A673 (cell line): Measurements from ENCODE around the gene TMPRSS11F. TPM values are rescaled to one million over a fixed set of nuclear protein-coding genes. Genes with fewer than 3 reads are reported as not detected.

Source experiments
- BruUV-seq: library from RNA; stranded (reverse); fragments of 400-500 nt; replicated peaks from 2 replicates; lab custom pipeline; 2021; lab: Mats Ljungman, UMichigan
- CTCF ChIA-PET: fragments of 300-600 bp; sonication (Branson Sonifier 250); formaldehyde crosslinking; loops from one replicate; lab custom pipeline; 2022; ENCODE audit warnings: antibody characterized with exemption; lab: Charles Lee
- POLR2A ChIA-PET: fragments of 300-600 bp; sonication (Branson Sonifier 250); formaldehyde crosslinking; loops from one replicate; lab custom pipeline; 2022; ENCODE audit warnings: antibody characterized with exemption; ENCODE audit not compliant: low non-redundant PET; lab: Charles Lee
- DNase-seq: peaks from one replicate; pipeline ENCODE4 v3.0.0-alpha.2; 2015; ENCODE audit warnings: low spot score
- H3K27ac ChIP-seq: fragments of 200-600 bp; sonication (generic); 2 replicates; pipeline ENCODE4 v1.5.1; 2016; ENCODE audit warnings: mixed run types, low read depth, mild to moderate bottlenecking, mixed read lengths, antibody characterized with exemption, low read length; ENCODE audit not compliant: poor library complexity, severe bottlenecking
- H3K27me3 ChIP-seq: fragments of 200-600 bp; sonication (generic); replicated peaks from 2 replicates; pipeline ENCODE4 v1.6.1; 2017; ENCODE audit warnings: mixed run types, low read depth, mild to moderate bottlenecking, mixed read lengths, antibody characterized with exemption, low read length; ENCODE audit not compliant: insufficient read depth, poor library complexity
- H3K36me3 ChIP-seq: fragments of 200-600 bp; sonication (generic); 2 replicates; pipeline ENCODE4 v1.6.1; 2016; ENCODE audit warnings: mixed run types, mild to moderate bottlenecking, mixed read lengths, antibody characterized with exemption, low read length; ENCODE audit not compliant: insufficient read depth, poor library complexity, severe bottlenecking
- H3K4me1 ChIP-seq: fragments of 200-600 bp; sonication (generic); 2 replicates; pipeline ENCODE4 v1.6.1; 2017; ENCODE audit warnings: mixed run types, mild to moderate bottlenecking, mixed read lengths, antibody characterized with exemption, low read length; ENCODE audit not compliant: insufficient read depth, poor library complexity, severe bottlenecking
- H3K4me3 ChIP-seq: fragments of 200-600 bp; sonication (generic); 2 replicates; pipeline ENCODE4 v1.5.1; 2016; ENCODE audit warnings: low read depth, mixed run types, mild to moderate bottlenecking, mixed read lengths, low read length; ENCODE audit not compliant: poor library complexity, severe bottlenecking
- H3K9me3 ChIP-seq: fragments of 200-600 bp; sonication (generic); 2 replicates; pipeline ENCODE4 v1.6.1; 2016; ENCODE audit warnings: mixed run types, low read depth, mild to moderate bottlenecking, mixed read lengths, antibody characterized with exemption, low read length; ENCODE audit not compliant: poor library complexity, severe bottlenecking
- EZH2 ChIP-seq: fragments of 200-600 bp; sonication (generic); IDR thresholded peaks from 2 replicates; pipeline ENCODE4 v1.6.1; 2017; ENCODE audit warnings: borderline replicate concordance, low read depth, mild to moderate bottlenecking, mixed read lengths, antibody characterized with exemption, low read length; ENCODE audit not compliant: poor library complexity, severe bottlenecking
- intact Hi-C: fragments of 100-400 bp; cut with micrococcal nuclease; formaldehyde crosslinking; loops from one replicate; pipeline ENCODE4 v1.10.0; 2022; ENCODE audit not compliant: unreplicated experiment
- total RNA-seq: library from RNA; stranded (reverse); gene quantifications from 2 replicates; pipeline ENCODE4 v1.2.3, GENCODE V29; 2021
- TF ChIP-seq, protein P1 (sequence below): fragments of 300-800, 200-600 bp; sonication (generic); conservative IDR thresholded peaks from 2 replicates; pipeline ENCODE4 v1.5.1; 2017; ENCODE audit warnings: low read depth, mild to moderate bottlenecking, antibody characterized with exemption, low read length, moderate library complexity, mixed read lengths

The TMPRSS11F gene
- total RNA-seq, 1 experiment from 2014 or later = not detected

DNA sequence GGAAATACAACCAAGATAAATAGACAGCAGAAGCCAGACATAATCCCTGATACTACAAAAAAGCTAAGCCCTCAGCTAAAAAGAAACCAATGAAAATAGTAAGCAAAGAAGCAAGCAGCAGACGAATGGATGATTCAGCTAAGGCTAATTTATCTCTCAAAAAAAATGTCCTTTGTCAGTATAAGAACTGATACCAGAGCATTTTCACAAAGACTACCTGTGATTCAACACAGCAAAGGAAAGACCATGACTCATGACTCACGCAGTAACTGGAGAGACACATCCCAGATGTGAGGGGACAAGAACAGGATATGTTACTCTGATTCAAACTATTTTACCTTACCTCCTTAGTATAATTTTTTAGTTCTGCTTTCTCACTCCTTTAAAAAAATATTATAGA, 22.7 kb upstream of the TMPRSS11F start:
- BruUV-seq = no TSS peak
- TF ChIP-seq, protein P1, sequence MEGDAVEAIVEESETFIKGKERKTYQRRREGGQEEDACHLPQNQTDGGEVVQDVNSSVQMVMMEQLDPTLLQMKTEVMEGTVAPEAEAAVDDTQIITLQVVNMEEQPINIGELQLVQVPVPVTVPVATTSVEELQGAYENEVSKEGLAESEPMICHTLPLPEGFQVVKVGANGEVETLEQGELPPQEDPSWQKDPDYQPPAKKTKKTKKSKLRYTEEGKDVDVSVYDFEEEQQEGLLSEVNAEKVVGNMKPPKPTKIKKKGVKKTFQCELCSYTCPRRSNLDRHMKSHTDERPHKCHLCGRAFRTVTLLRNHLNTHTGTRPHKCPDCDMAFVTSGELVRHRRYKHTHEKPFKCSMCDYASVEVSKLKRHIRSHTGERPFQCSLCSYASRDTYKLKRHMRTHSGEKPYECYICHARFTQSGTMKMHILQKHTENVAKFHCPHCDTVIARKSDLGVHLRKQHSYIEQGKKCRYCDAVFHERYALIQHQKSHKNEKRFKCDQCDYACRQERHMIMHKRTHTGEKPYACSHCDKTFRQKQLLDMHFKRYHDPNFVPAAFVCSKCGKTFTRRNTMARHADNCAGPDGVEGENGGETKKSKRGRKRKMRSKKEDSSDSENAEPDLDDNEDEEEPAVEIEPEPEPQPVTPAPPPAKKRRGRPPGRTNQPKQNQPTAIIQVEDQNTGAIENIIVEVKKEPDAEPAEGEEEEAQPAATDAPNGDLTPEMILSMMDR = no peak
- TF ChIP-seq EZH2 = no peak
- POLR2A ChIA-PET = no interaction called here

DNA sequence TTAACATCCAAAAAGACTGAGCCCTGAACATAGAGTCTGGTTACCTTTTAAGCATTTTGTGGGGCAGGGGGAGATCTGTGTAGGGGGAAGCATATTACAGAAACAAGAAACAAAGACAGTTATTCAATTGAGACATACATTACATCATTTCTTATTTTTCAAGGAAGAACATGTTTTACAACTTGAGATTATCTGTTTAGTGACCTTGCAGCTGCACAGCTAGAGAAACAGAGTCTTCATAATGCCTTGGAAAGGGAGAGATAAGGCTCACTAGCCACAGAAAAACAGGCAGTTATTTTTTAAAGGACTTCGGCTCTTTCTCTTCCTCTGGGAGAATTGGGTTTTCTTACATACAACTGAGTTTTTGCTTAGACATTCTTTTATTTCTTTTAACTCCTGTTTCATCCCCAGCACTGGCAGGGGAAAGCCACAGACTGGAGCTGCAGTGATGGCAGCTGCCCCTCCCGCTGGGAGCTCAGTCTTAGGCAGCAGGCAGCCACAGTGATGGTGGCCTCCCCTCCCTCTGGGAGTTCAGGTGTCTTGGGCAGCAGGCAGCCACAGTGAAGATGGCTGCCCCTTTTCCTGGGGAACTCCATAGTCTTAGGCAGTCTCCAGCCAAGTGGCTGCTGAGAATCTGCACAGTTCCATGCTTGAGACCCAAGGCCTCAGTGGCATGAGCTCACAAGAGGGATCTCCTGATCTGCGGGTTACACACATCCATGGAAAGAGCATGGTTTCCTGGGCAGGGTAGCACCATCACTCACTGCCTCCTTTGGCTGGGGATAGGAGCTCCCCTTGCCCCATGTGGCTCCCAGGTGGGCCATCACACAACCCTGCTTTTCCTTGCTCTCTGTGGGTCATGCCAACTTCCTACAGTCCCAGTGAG, 19.4 kb upstream of the TMPRSS11F start:
- CTCF ChIA-PET = no interaction called here
- H3K36me3 ChIP-seq = no peaks in the 10 kb centered on the region
- DNase-seq = no peak
- no peak overlapping the region for H3K27ac ChIP-seq
- intact Hi-C loops = no loop called here
- BruUV-seq = no TSS peak
- H3K9me3 ChIP-seq = no peaks in the 10 kb centered on the region
- H3K4me1 ChIP-seq = no peaks in the 10 kb centered on the region
- no peak for TF ChIP-seq EZH2
- TF ChIP-seq, protein P1 = no peak
- H3K4me3 ChIP-seq = no peak overlapping the region
- POLR2A ChIA-PET = no interaction called here
- H3K27me3 ChIP-seq = no peaks in the 10 kb centered on the region

More for the DNA sequence above, 22.7 kb upstream of the TMPRSS11F start:
- H3K4me1 ChIP-seq = no peaks in the 10 kb centered on the region
- CTCF ChIA-PET = no interaction called here
- intact Hi-C loops = no loop called here
- H3K27me3 ChIP-seq = no peaks in the 10 kb centered on the region
- no peaks in the 10 kb centered on the region for H3K9me3 ChIP-seq
- no peak overlapping the region for H3K27ac ChIP-seq
- H3K36me3 ChIP-seq = no peaks in the 10 kb centered on the region
- no peak for DNase-seq
- no peak overlapping the region for H3K4me3 ChIP-seq

DNA sequence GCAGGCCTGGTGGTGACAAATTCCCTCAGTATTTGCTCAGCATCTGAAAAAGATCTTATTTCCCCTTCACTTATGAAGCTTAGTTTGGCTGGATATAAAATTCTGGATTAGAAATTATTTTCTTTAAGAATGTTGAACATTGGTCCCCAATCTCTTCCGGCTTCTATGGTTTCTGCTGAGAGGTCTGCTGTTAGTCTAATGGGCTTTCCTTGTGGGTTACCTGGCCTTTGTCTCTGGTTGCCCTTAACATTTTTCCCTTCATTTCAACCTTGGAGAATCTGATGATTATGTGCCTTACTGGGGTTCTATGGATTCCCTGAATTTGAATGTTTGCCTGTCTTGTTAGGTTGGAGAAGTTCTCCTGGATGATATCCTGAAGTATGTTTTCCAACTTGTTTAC, 17.4 kb upstream of the TMPRSS11F start:
- H3K4me1 ChIP-seq = no peaks in the 10 kb centered on the region
- H3K9me3 ChIP-seq = no peaks in the 10 kb centered on the region
- intact Hi-C loops = no loop called here
- ChIA-PET CTCF (no interaction called here), POLR2A (no interaction called here)
- no peak for DNase-seq
- no TSS peak for BruUV-seq
- TF ChIP-seq EZH2 = no peak
- TF ChIP-seq, protein P1 = no peak
- no peak overlapping the region for H3K4me3 ChIP-seq
- no peaks in the 10 kb centered on the region for H3K36me3 ChIP-seq
- no peaks in the 10 kb centered on the region for H3K27me3 ChIP-seq
- no peak overlapping the region for H3K27ac ChIP-seq
